ENCODE data around the gene UACA. TPM values are rescaled to one million over a fixed set of nuclear protein-coding genes. Genes with fewer than 3 reads are reported as not detected.

UACA gene
- total RNA-seq, 1 donor: 161 TPM

DNA sequence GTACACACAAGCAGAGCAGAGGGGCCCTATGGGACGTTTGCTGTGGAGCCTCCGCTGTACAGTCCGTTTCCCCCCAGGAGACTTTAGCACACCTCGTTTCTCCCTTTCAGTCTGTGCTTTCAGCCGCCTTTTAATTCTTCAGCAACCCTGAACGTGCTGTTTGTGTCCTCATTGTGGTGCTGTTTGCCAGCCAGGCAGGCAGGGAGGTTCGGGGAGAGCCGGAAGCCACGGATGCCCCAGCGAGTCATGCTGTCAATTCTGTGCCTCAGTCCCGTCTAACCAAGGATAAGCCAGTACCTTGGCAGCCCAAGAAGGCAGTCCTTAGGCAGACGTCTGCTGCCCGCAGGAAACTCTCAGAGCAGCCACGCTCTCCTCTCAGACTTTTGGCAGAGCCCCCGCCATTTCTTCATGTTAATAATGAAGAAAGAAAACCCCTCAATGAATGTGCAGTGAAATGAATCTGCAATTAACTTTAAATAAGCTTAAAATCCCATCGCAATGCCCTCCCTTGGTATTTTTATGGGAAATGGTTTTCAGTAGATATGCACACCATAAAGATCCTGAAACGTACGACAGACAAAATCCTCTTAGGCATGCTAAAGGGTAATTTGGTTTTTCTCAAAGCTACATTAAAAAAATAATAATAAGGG lies 158.6 kb downstream of the UACA start:
- Histone ChIP-seq H4K20me1 (ENCODE audit: insufficient read depth, low read length) (no peaks in the 10 kb centered on the region), H3K27ac (ENCODE audit: low read depth, low read length) (no peak overlapping the region), H3K9me3 (ENCODE audit: low read depth, low read length) (peaks cover 2% of the 10 kb centered on the region), H3K4me1 (ENCODE audit: insufficient read depth, low read length) (peaks cover 10% of the 10 kb centered on the region), H3K27me3 (ENCODE audit: insufficient read depth, low read length) (peaks cover 12% of the 10 kb centered on the region), H3K4me3 (ENCODE audit: insufficient read depth, low read length) (no peak overlapping the region), H3K36me3 (ENCODE audit: insufficient read depth, low read length) (no peaks in the 10 kb centered on the region), H3K79me2 (ENCODE audit: insufficient read depth, low read length) (no peaks in the 10 kb centered on the region), H2AFZ (ENCODE audit: low read length) (no peak overlapping the region), H3K4me2 (ENCODE audit: insufficient read depth, low read length) (no peak overlapping the region)
- no peak for DNase-seq (ENCODE audit: insufficient read length, low spot score, missing footprints)
- TF ChIP-seq, protein P1, sequence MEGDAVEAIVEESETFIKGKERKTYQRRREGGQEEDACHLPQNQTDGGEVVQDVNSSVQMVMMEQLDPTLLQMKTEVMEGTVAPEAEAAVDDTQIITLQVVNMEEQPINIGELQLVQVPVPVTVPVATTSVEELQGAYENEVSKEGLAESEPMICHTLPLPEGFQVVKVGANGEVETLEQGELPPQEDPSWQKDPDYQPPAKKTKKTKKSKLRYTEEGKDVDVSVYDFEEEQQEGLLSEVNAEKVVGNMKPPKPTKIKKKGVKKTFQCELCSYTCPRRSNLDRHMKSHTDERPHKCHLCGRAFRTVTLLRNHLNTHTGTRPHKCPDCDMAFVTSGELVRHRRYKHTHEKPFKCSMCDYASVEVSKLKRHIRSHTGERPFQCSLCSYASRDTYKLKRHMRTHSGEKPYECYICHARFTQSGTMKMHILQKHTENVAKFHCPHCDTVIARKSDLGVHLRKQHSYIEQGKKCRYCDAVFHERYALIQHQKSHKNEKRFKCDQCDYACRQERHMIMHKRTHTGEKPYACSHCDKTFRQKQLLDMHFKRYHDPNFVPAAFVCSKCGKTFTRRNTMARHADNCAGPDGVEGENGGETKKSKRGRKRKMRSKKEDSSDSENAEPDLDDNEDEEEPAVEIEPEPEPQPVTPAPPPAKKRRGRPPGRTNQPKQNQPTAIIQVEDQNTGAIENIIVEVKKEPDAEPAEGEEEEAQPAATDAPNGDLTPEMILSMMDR (IDR thresholded peaks at IDR 0.05; ENCODE audit: extremely low read depth, low read depth, low read length): peak; percentile 13

Other genes starting within 250 kb of the UACA start
- gene LARP6, start 90.6 kb upstream of the UACA start, total RNA-seq: 76.0 and 77.4 TPM in 2 replicates
- gene THAP10, start 128.9 kb upstream of the UACA start, total RNA-seq: 1.1 and 1.8 TPM in 2 replicates
- 13.0 and 18.1 TPM in 2 replicates for gene LRRC49, start 129.3 kb upstream of the UACA start, total RNA-seq